OCI-LY7 (cell line): ENCODE results near the gene C2CD4C.

ENCODE experiments used
- EZH2phosphoT487 ChIP-seq: fragments of 200-600 bp; sonication (generic); IDR thresholded peaks from 2 replicates; pipeline ENCODE4 v1.6.1; 2018; ENCODE audit warnings: low read depth, borderline replicate concordance, mild to moderate bottlenecking, mixed run types, antibody characterized with exemption, low read length, moderate library complexity, mixed read lengths
- TF ChIP-seq, protein P1 (sequence below): fragments of 200-600 bp; sonication (generic); conservative IDR thresholded peaks from 2 replicates; pipeline ENCODE4 v1.5.1; 2014; ENCODE audit warnings: mild to moderate bottlenecking, antibody characterized with exemption, low read length, moderate library complexity, mixed read lengths

DNA sequence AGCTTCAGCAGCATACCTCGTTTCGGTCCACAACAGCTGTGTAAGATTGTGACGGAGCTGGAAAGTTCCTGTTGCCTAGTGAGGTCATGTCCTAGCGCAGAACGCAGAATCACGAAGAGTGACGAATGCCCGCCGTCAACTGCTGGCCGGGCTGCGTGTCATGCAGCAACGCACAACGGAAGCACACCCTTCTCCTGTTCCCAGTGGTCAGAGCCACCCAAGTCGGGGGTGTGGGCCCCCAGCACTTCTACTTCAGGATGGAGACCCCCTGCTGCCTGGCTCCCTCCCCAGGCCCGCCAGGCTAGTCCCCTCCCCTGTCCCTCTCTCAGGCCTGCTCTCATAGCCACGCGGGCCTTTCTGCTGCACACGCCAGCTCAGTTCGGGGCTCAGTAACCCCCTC is 25.9 kb downstream of the C2CD4C start:
- TF ChIP-seq, protein P1, sequence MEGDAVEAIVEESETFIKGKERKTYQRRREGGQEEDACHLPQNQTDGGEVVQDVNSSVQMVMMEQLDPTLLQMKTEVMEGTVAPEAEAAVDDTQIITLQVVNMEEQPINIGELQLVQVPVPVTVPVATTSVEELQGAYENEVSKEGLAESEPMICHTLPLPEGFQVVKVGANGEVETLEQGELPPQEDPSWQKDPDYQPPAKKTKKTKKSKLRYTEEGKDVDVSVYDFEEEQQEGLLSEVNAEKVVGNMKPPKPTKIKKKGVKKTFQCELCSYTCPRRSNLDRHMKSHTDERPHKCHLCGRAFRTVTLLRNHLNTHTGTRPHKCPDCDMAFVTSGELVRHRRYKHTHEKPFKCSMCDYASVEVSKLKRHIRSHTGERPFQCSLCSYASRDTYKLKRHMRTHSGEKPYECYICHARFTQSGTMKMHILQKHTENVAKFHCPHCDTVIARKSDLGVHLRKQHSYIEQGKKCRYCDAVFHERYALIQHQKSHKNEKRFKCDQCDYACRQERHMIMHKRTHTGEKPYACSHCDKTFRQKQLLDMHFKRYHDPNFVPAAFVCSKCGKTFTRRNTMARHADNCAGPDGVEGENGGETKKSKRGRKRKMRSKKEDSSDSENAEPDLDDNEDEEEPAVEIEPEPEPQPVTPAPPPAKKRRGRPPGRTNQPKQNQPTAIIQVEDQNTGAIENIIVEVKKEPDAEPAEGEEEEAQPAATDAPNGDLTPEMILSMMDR: no peak
- TF ChIP-seq EZH2phosphoT487: no peak
